GM21447 (cell line): ENCODE results near the gene CDAN1.
"Not testable (repeated sequence)": the region's sequence is repeated elsewhere in the genome, so short reads cannot be mapped to it uniquely, and the experiment has no call there.

Experiments
- ATAC-seq: cut with Tn5 transposase; IDR thresholded peaks from one replicate; pipeline ENCODE4 v1.9.1; 2021; ENCODE audit not compliant: unreplicated experiment

The CDAN1 gene, protein sequence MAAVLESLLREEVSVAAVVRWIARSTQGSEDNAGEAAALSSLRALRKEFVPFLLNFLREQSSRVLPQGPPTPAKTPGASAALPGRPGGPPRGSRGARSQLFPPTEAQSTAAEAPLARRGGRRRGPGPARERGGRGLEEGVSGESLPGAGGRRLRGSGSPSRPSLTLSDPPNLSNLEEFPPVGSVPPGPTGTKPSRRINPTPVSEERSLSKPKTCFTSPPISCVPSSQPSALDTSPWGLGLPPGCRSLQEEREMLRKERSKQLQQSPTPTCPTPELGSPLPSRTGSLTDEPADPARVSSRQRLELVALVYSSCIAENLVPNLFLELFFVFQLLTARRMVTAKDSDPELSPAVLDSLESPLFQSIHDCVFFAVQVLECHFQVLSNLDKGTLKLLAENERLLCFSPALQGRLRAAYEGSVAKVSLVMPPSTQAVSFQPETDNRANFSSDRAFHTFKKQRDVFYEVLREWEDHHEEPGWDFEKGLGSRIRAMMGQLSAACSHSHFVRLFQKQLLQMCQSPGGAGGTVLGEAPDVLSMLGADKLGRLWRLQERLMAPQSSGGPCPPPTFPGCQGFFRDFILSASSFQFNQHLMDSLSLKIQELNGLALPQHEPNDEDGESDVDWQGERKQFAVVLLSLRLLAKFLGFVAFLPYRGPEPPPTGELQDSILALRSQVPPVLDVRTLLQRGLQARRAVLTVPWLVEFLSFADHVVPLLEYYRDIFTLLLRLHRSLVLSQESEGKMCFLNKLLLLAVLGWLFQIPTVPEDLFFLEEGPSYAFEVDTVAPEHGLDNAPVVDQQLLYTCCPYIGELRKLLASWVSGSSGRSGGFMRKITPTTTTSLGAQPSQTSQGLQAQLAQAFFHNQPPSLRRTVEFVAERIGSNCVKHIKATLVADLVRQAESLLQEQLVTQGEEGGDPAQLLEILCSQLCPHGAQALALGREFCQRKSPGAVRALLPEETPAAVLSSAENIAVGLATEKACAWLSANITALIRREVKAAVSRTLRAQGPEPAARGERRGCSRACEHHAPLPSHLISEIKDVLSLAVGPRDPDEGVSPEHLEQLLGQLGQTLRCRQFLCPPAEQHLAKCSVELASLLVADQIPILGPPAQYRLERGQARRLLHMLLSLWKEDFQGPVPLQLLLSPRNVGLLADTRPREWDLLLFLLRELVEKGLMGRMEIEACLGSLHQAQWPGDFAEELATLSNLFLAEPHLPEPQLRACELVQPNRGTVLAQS

DNA sequence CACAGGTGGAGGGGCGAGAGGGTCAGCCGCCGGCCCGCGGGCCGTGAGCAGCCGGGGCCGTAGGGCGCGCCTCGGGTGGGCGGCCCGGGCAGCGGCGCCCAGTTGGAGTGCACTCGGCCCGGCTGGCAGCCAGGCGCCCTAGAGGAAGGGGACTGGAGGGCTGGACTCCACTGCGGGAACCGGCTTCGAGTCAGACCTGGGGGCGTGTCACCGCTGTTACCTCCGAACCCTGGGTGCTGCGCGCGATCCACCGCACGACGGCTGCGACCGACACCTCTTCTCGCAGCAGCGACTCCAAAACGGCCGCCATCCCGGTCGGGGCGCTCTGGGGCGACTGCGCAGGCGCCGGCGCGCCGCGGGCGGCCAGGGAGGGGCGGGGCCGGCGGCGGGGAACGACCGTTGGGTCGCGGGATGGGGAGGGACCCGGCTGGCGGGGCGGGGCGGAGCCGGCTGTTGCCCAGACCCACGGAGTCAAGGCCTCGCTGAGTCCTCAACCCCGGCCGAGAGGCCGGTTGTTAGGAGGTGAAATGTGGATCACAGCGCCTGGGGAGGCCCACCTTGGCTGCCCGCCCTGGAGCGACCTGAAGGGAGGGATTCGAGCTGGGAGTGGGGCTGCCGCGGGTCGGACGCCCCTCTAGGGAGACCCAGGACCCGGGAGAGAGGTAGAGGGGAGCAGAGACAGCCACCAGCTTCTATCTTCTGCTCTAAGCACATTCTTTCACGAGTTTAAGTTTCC lies at the start of gene CDAN1:
TSS of gene CDAN1 (minus strand) at position 336 of the 736 bp plus-strand sequence. CDS start at position 310, 26 bp downstream.
- ATAC-seq: peak; percentile 75

- ATAC-seq: no peak
Measured at GRCh38 chr15:42785569-42785968, 48.6 kb upstream of the CDAN1 start.

DNA sequence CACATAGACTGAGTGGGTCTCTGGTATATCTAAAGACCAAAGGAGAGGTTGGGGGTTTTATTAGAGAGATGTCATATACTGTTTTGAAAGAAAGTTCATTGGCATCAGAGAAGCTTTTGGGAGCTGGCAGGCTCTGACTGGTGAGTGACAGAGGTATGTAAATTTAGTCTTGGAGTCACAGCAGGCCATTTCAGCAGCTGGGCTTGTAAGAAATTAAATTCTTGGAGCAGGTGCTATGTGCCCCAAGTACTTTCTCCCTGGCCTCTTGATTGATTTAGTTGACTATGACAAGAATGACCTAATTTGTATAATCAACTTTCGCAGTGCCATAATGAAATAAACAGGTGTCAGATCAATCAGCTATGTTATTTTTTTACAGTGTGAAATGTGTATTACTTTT lies 47.8 kb upstream of the CDAN1 start:
- no peak for ATAC-seq

- no peak for ATAC-seq
Measured at GRCh38 chr15:42782716-42783115, 45.8 kb upstream of the CDAN1 start.

- no peak for ATAC-seq
Measured at GRCh38 chr15:42775416-42775815, 38.5 kb upstream of the CDAN1 start.

DNA sequence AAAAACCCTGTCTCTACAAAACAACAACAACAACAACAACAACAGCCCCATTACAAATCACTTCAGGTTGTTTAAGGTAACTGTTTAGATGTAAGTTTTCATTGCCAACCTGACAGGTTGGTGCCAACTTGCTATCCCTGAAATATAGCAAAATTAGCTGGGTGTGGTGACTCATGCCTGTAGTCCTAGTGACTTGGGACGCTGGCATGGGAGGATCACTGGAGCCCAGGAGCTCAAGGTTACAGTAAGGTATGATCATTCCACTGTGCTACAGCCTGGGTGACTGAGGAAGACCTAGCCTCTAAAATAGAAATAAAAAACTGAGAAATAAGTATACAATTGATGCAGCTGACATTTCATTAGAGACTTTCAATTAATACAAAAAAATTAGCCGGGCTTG lies 36.0 kb upstream of the CDAN1 start:
- ATAC-seq: no peak

- ATAC-seq: no peak
Measured at GRCh38 chr15:42772144-42772543, 35.2 kb upstream of the CDAN1 start.

GRCh38 chr15:42766109-42766508 lies 29.2 kb upstream of the CDAN1 start:
- ATAC-seq: not testable (repeated sequence)

DNA sequence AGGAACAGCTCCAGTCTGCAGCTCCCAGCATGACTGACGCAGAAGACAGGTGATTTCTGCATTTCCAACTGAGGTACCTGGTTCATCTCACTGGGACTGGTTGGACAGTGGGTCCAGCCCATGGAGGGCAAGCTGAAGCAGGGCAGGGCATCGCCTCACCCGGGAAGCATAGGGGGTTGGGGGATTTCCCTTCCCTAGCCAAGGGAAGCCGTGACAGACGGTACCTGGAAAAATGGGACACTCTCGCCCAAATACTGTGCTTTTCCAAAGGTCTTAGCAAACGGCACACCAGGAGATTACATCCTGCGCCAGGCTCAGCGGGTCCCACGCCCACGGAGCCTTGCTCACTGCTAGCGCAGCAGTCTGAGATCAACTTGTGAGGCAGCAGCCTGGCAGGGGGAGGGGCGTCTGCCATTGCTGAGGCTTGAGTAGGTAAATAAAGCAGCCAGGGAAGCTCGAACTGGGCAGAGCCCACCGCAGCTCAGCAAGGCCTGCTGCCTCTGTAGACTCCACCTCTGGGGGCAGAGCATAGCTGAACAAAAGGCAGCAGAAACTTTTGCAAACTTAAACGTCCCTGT lies 27.3 kb upstream of the CDAN1 start:
- not testable (repeated sequence) for ATAC-seq

DNA sequence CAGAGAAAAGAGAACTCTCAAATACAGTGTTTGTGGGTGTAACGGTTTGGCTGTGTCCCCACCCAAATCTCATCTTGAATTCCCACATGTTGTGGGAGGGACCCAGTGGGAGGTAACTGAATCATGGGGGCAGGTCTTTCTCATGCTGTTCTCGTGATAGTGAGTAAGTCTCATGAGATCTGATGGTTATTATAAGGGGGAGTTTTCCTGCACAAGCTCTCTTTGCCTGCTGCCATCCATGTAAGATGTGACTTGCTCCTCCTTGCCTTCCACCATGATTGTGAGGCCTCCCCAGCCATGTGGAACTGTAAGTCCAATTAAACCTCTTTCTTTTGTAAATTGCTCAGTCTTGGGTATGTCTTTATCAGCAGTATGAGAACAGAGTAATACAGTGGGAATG lies 24.9 kb upstream of the CDAN1 start:
- ATAC-seq: not testable (repeated sequence)

GRCh38 chr15:42760759-42761158 lies 23.8 kb upstream of the CDAN1 start:
- ATAC-seq: no peak

- ATAC-seq: no peak
Measured at GRCh38 chr15:42759093-42759492, 22.2 kb upstream of the CDAN1 start.

DNA sequence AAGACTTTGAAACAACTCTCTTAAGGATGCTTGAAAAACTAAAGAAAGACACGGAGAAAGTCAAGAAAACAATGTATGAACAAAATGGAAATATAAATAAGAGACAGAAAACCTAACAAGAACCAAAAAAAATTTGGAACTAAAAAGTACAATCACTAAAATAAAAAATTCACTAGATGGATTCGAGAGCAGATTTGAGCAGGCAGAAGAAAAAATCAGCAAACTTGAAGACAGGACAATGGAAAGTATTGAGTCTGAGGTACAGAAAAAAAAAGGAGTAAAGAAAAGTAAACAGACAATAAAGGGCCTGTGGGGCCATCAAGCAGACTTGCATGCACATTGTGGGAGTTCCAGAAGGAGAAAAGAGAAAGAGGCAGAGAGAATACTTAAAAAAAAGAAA lies 13.4 kb upstream of the CDAN1 start:
- no peak for ATAC-seq

- ATAC-seq: no peak
Measured at GRCh38 chr15:42749266-42749665, 12.3 kb upstream of the CDAN1 start.

- ATAC-seq: no peak
Measured at GRCh38 chr15:42744195-42744594, 7.3 kb upstream of the CDAN1 start.

GRCh38 chr15:42742149-42742548 lies 5.2 kb upstream of the CDAN1 start:
- no peak for ATAC-seq

- ATAC-seq: no peak
Measured at GRCh38 chr15:42741710-42742109, 4.8 kb upstream of the CDAN1 start.

- ATAC-seq: no peak
Measured at GRCh38 chr15:42737529-42738328, 801 bp upstream of the CDAN1 start.

DNA sequence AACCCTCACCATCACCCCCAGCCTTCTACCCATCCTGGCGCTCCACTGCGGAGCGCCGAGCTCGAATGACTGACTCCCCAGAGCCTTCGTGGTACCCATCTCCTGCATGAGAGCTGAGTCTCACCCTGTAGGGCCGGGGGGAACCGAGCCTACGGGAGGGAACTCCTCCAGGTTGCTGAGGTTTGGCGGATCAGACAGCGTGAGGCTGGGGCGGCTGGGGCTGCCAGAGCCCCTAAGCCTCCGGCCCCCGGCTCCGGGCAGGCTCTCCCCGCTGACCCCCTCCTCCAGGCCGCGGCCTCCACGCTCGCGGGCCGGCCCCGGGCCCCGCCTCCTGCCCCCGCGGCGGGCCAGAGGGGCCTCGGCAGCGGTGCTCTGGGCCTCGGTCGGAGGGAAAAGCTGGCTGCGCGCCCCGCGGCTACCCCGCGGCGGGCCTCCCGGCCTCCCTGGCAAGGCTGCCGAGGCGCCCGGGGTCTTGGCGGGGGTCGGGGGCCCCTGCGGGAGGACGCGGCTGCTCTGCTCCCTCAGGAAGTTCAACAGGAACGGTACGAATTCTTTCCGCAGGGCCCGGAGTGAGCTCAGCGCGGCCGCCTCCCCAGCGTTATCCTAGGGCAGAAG lies 643 bp downstream of the CDAN1 start:
- peak; percentile 34 for ATAC-seq
